Measurements from ENCODE around the gene VIPAS39. TPM values are rescaled to one million over a fixed set of nuclear protein-coding genes. Genes with fewer than 3 reads are reported as not detected.
A peak's percentile ranks its signal among the peaks of the same experiment; 100 is the strongest.

Gene VIPAS39
- total RNA-seq, 1 donor = 29.8 TPM

GRCh38 chr14:77473921-77474320 is 16.5 kb upstream of the VIPAS39 start:
- no peak for TF ChIP-seq CTCF (IDR thresholded peaks at IDR 0.05; ENCODE audit: insufficient read depth, low read depth, low read length)
- no peak for DNase-seq (ENCODE audit: low read depth)
- no peak overlapping the region for H3K4me3 ChIP-seq (ENCODE audit: low read depth, low read length)

DNA sequence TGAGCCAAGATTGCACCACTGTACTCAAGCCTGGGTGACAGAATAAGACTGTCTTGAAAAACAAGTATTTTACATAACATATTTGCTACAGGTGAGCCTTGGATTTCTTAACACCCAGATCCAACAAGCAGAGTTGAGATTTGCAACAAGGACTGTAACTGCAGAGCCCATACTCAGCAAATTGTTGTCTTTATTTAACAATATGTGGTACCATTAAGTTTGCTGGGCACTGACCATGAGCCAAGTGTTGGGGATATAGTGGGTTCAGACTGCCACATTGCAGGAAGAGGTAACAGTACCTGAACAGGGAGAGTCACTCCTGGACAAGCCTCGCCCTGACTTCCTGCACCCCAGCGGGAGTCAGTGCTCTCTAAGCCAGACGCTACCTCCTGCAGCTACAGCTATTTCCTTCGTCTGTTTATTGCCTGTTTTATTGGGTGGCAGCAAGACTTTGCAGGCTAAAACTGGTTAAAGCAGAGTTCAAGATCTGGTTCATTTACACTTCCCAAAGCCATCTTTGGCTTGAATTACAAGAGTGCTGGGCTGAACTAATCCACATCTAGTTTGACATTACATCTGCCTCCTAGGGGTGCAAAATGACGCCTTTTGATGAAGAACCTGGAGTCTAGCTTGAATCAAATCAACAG is 12.9 kb upstream of the VIPAS39 start:
- H3K4me3 ChIP-seq (ENCODE audit: low read depth, low read length) = no peak overlapping the region
- DNase-seq (ENCODE audit: low read depth) = no peak
- TF ChIP-seq CTCF (IDR thresholded peaks at IDR 0.05; ENCODE audit: insufficient read depth, low read depth, low read length) = no peak

DNA sequence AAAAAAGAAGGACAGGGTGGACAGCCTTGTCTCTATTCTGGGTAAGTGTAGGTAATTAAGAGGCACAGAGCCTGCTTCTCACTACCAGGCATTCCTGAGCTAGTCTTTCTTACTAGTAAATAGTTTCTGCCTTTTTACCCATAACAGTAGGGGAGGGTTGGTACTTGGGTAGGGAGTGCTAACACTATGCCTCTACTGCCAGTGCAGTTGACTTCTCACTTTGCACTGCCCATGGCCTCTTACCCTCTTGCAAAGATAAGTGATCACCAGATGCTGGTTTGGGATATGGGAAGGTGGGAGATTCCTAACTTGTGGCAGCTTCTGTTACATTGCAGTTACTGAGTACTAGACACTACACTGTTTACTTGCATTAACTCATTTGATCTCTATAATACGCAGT is 12.1 kb upstream of the VIPAS39 start:
- no peak for DNase-seq (ENCODE audit: low read depth)
- no peak overlapping the region for H3K4me3 ChIP-seq (ENCODE audit: low read depth, low read length)
- TF ChIP-seq CTCF (IDR thresholded peaks at IDR 0.05; ENCODE audit: insufficient read depth, low read depth, low read length) = no peak

DNA sequence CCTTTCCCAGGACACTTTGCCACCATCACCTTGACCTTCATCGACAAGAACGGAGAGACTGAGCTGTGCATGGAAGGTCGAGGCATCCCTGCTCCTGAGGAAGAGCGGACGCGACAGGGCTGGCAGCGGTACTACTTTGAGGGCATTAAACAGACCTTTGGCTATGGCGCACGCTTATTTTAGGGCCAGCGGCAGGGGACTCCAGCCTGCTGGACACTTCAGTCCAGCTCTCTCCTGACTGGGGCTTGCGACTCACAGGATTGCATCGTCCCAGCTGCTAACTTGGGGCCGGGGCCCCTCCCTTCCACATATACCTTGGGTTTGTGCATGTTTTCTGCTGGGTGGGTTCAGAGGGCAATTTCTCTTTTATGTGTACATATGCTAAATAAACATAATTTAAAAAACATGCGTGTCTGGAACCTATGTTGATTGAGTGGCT is 11.7 kb upstream of the VIPAS39 start:
- no peak for DNase-seq (ENCODE audit: low read depth)
- H3K4me3 ChIP-seq (ENCODE audit: low read depth, low read length) = no peak overlapping the region
- no peak for TF ChIP-seq CTCF (IDR thresholded peaks at IDR 0.05; ENCODE audit: insufficient read depth, low read depth, low read length)

DNA sequence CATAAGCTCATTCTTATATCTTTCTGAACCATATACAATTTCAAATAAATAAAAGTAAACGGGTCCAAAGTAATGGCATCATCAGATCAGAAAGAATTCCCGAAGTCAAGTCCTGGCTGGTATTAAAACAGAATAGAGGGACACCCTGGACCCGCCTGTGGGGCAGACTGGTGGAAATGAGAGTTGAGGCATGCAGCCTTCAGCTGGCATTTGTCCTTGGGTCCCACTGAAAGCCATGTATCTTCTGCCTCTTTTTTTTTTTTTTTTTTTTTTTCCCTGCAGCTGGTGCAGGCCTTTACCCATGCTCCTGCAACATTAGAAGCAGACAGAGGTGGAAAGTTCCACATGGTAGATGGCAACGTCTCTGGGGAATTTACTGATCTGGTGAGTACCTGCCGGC is 10.4 kb upstream of the VIPAS39 start:
- no peak for TF ChIP-seq CTCF (IDR thresholded peaks at IDR 0.05; ENCODE audit: insufficient read depth, low read depth, low read length)
- H3K4me3 ChIP-seq (ENCODE audit: low read depth, low read length) = no peak overlapping the region
- DNase-seq (ENCODE audit: low read depth) = no peak

GRCh38 chr14:77459072-77459723 is 1.8 kb upstream of the VIPAS39 start:
- peak; percentile 81 for DNase-seq (ENCODE audit: low read depth)
- TF ChIP-seq CTCF (IDR thresholded peaks at IDR 0.05; ENCODE audit: insufficient read depth, low read depth, low read length) = peak; percentile 79
- peak overlapping the region; percentile 94 for H3K4me3 ChIP-seq (ENCODE audit: low read depth, low read length)
